Vagina (tissue), 2 donors: Measurements from ENCODE around the gene DCTN4. TPM values are rescaled to one million over a fixed set of nuclear protein-coding genes. Genes with fewer than 3 reads are reported as not detected.

Experiments
- DNase-seq, 2 donors: peaks; one replicate each; pipeline ENCODE4 v3.0.0-alpha.2; 2017; ENCODE audit errors: extremely low spot score in 2 of 2
- H3K27ac ChIP-seq: fragments of 200-600 bp; sonication (generic); one replicate; pipeline ENCODE4 v1.5.1; 2019
- H3K27me3 ChIP-seq: fragments of 200-600 bp; sonication (generic); one replicate; pipeline ENCODE4 v1.5.1; 2019
- H3K36me3 ChIP-seq, 2 donors: fragments of 200-600 bp; sonication (generic); one replicate each; pipeline ENCODE4 v1.5.1; 2017 to 2019
- H3K4me1 ChIP-seq: fragments of 200-600 bp; sonication (generic); one replicate; pipeline ENCODE4 v1.5.1; 2019
- H3K4me3 ChIP-seq, 2 donors: fragments of 200-600 bp; sonication (generic); 1 replicate in 1 of 2; 2 replicates in 1 of 2; pipeline ENCODE4 v1.5.1; 2016 to 2019
- H3K9me3 ChIP-seq: fragments of 200-600 bp; sonication (generic); one replicate; pipeline ENCODE4 v1.5.1; 2019
- POLR2A ChIP-seq, 2 donors: fragments of 450-650 bp; IDR thresholded peaks; one replicate each; pipeline ENCODE4 v1.6.1; 2017; ENCODE audit warnings: antibody characterized with exemption in 2 of 2, mild to moderate bottlenecking in 2 of 2, moderate library complexity in 2 of 2
- POLR2AphosphoS5 ChIP-seq, 2 donors: sonication (generic); formaldehyde crosslinking; IDR thresholded peaks; one replicate each; pipeline ENCODE4 v1.9.0; 2017; ENCODE audit warnings: antibody characterized with exemption in 2 of 2, mild to moderate bottlenecking in 2 of 2, low read depth in 1 of 2; ENCODE audit not compliant: insufficient read depth in 1 of 2
- intact Hi-C: fragments of 100-400 bp; cut with DNase I; formaldehyde crosslinking; loops from one replicate; pipeline ENCODE4 v1.15.1; 2023
- total RNA-seq: library from RNA; depleted of rRNA; stranded (reverse); fragments of >200 nt; gene quantifications from one replicate; pipeline ENCODE4 v1.2.3, GENCODE V29; 2016
- TF ChIP-seq, protein P1 (sequence below), 3 experiments: fragments of 450-650 bp in 2 of 3; fragments of 200-600 bp in 1 of 3; sonication (generic) in 1 of 3; IDR thresholded peaks; one replicate each; pipeline ENCODE4 v1.5.1; 2017 to 2019; ENCODE audit warnings: antibody characterized with exemption in 3 of 3, mild to moderate bottlenecking in 2 of 3, moderate library complexity in 2 of 3

DCTN4 gene
- total RNA-seq, 1 donor from 2014 or later: 51.3 TPM

DNA sequence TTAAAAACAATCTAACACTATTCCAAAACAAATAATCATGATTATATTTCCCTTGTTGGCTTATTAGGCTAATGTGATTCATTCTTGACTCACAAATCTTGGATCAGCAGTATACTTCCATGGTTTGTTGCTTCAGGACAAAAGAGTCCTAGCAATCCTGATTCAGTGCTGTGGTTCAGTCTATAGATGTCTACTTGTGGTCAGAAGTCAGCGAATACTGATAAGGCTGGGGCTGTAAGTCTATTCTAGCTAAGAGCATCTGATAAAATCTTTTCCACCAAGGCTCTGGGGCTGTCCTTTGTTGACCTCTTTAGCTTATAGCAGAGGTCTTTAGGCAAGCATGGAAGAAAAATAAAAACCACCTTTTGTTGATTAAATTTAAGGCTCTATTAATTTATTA, 15.3 kb upstream of the DCTN4 start:
- Histone ChIP-seq H3K4me1 (peaks cover 11% of the 10 kb centered on the region), H3K4me3 (no peak overlapping the region), H3K36me3 (no peaks in the 10 kb centered on the region), H3K27me3 (no peaks in the 10 kb centered on the region), H3K27ac (no peak overlapping the region), H3K9me3 (no peaks in the 10 kb centered on the region)
- no peak for DNase-seq
- TF ChIP-seq, protein P1, sequence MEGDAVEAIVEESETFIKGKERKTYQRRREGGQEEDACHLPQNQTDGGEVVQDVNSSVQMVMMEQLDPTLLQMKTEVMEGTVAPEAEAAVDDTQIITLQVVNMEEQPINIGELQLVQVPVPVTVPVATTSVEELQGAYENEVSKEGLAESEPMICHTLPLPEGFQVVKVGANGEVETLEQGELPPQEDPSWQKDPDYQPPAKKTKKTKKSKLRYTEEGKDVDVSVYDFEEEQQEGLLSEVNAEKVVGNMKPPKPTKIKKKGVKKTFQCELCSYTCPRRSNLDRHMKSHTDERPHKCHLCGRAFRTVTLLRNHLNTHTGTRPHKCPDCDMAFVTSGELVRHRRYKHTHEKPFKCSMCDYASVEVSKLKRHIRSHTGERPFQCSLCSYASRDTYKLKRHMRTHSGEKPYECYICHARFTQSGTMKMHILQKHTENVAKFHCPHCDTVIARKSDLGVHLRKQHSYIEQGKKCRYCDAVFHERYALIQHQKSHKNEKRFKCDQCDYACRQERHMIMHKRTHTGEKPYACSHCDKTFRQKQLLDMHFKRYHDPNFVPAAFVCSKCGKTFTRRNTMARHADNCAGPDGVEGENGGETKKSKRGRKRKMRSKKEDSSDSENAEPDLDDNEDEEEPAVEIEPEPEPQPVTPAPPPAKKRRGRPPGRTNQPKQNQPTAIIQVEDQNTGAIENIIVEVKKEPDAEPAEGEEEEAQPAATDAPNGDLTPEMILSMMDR (IDR thresholded peaks at IDR 0.05): no peak
- TF ChIP-seq POLR2A (IDR thresholded peaks at IDR 0.05) (no peak), POLR2AphosphoS5 (IDR thresholded peaks at IDR 0.05; ENCODE audit: insufficient read depth in 1 of 2, low read depth in 1 of 2) (no peak)
- intact Hi-C loops: no loop called here

DNA sequence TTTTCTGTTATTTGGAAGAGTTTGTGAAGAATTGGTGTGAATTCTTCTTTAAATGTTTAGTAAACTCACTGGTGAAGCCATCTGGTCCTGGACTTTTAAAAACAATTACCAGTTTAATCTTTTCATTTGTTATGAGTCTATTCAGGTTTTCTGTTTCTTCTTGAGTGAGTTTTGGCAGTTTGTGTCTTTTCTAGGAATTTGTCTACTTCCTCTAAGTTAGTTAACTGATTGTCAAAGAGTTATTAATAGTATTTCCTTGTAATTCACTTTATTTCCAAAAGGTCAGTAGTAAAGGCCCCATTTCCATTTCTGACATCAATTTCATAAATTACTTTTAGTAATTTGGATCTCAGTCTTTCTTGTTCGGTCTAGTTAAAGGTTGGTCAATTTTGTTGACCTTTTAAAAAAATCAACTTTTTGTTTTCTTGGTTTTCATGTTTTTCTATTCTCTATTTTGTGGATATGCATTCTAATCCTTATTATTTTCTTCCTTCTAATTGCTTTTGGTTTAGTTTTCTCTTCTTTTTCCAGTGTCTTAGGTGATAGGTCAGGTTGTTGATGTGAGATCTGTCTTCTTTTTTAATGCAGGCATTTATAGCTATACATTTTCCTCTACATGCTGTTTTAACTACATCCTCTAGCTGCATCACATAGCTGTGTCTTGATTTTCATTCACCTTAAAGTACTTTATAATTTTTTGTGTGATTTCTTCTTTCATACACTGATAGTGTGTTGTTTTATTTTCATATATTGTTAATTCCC, 12.4 kb upstream of the DCTN4 start:
- no peak for DNase-seq
- H3K4me1 ChIP-seq: no peaks in the 10 kb centered on the region
- TF ChIP-seq POLR2A (IDR thresholded peaks at IDR 0.05) (no peak), POLR2AphosphoS5 (IDR thresholded peaks at IDR 0.05; ENCODE audit: insufficient read depth in 1 of 2, low read depth in 1 of 2) (no peak)
- TF ChIP-seq, protein P1 (IDR thresholded peaks at IDR 0.05): no peak
- H3K36me3 ChIP-seq: no peaks in the 10 kb centered on the region
- no peaks in the 10 kb centered on the region for H3K9me3 ChIP-seq
- intact Hi-C loops: no loop called here
- no peaks in the 10 kb centered on the region for H3K27me3 ChIP-seq
- H3K27ac ChIP-seq: no peak overlapping the region
- H3K4me3 ChIP-seq: no peak overlapping the region

DNA sequence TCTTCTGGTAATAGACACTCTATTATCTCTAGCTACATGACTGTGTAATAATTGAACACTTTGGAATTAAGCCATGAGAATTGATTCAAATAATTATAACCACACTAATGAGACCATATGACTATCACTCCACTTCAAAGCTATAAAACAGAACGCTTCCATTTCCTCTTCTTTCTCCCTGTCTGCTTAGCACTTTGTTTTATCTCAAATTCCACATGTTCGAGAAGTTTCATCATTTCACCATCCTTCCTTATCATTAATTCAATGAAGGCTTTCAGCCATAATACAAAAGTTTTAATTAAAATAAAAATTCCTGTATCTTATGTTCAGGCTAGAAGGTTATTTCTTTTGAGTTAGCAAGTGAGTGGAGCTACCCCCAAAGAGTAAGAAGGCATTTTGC, 7.4 kb upstream of the DCTN4 start:
- H3K4me3 ChIP-seq: no peak overlapping the region
- no peak for TF ChIP-seq POLR2AphosphoS5 (IDR thresholded peaks at IDR 0.05; ENCODE audit: insufficient read depth in 1 of 2, low read depth in 1 of 2)
- TF ChIP-seq, protein P1 (IDR thresholded peaks at IDR 0.05): no peak
- TF ChIP-seq POLR2A (IDR thresholded peaks at IDR 0.05): no peak
- no peaks in the 10 kb centered on the region for H3K9me3 ChIP-seq
- no peak overlapping the region for H3K27ac ChIP-seq
- intact Hi-C loops: no loop called here
- no peaks in the 10 kb centered on the region for H3K4me1 ChIP-seq
- no peaks in the 10 kb centered on the region for H3K27me3 ChIP-seq
- no peaks in the 10 kb centered on the region for H3K36me3 ChIP-seq
- no peak for DNase-seq

DNA sequence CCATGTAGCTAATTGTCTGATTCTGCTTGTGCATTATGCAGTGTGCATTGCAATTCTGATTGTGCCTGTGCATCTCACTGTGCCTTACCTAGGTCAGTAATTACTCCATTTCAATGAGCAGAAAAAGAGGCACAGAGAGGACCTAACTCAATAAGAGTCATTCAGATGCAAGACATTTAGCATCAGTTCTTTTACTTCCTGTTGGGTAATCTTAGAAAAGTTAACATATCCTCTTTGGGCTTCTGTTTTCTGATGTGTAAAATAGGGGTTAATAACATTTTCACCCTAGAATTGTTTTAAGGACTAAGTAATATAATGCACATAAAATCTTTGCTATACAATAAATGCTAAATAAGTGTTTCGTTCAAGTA, 7.0 kb upstream of the DCTN4 start:
- TF ChIP-seq POLR2A (IDR thresholded peaks at IDR 0.05) (no peak), POLR2AphosphoS5 (IDR thresholded peaks at IDR 0.05; ENCODE audit: insufficient read depth in 1 of 2, low read depth in 1 of 2) (no peak)
- TF ChIP-seq, protein P1 (IDR thresholded peaks at IDR 0.05): no peak
- Histone ChIP-seq H3K4me3 (no peak overlapping the region), H3K4me1 (no peaks in the 10 kb centered on the region), H3K36me3 (no peaks in the 10 kb centered on the region), H3K9me3 (no peaks in the 10 kb centered on the region), H3K27me3 (no peaks in the 10 kb centered on the region), H3K27ac (no peak overlapping the region)
- no peak for DNase-seq
- intact Hi-C loops: no loop called here

DNA sequence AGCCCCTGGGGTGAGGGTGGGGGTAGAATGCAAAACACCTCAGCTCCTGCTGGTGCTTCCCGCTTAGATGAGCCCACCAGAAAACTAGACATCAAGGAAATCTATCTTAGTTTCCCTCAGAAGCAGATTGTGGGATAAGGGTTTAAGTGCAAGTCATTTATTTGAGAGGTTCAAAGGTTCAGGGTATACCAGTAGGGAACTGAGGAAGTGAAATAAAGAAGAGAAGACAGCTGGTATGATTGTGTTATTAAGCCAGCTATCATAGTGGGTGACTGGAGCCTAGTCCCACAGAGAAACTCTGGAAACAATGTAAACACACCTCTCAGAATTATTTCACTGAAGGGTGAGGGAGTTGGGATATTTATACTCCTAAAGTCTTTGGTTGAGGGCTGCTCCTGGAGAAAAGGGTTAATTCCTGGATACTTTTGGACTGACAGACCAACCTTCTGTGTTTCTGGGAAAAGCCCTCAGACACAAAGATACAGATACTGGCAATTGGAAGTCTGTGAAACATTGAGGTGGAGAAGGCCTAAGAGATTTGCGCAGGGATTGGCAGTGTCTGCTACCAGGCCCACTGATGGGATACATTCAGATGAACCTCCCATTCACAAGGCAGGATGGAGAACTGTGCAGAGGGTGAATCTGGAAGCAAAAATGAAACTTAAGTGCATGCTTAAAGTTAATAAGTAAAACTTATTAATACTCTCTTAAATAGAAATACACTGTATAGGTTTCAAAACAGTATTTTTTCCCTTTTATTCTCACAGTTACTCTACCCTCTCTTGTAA, 6.4 kb upstream of the DCTN4 start:
- H3K36me3 ChIP-seq: no peaks in the 10 kb centered on the region
- TF ChIP-seq, protein P1 (IDR thresholded peaks at IDR 0.05): no peak
- no peak for TF ChIP-seq POLR2A (IDR thresholded peaks at IDR 0.05)
- no peak for TF ChIP-seq POLR2AphosphoS5 (IDR thresholded peaks at IDR 0.05; ENCODE audit: insufficient read depth in 1 of 2, low read depth in 1 of 2)
- H3K4me1 ChIP-seq: no peaks in the 10 kb centered on the region
- DNase-seq: no peak
- H3K9me3 ChIP-seq: no peaks in the 10 kb centered on the region
- no peak overlapping the region for H3K27ac ChIP-seq
- no peaks in the 10 kb centered on the region for H3K27me3 ChIP-seq
- intact Hi-C loops: no loop called here
- no peak overlapping the region for H3K4me3 ChIP-seq
